NCI-H2107 treated with DMSO at 0.1 percent for 48 hours (cell line): ENCODE measurements around the gene C19orf67.

Source experiments
- DNase-seq: peaks from one replicate; lab custom pipeline; 2025; ENCODE audit not compliant: unreplicated experiment; lab: John Stamatoyannopoulos, UW

The C19orf67 gene

DNA sequence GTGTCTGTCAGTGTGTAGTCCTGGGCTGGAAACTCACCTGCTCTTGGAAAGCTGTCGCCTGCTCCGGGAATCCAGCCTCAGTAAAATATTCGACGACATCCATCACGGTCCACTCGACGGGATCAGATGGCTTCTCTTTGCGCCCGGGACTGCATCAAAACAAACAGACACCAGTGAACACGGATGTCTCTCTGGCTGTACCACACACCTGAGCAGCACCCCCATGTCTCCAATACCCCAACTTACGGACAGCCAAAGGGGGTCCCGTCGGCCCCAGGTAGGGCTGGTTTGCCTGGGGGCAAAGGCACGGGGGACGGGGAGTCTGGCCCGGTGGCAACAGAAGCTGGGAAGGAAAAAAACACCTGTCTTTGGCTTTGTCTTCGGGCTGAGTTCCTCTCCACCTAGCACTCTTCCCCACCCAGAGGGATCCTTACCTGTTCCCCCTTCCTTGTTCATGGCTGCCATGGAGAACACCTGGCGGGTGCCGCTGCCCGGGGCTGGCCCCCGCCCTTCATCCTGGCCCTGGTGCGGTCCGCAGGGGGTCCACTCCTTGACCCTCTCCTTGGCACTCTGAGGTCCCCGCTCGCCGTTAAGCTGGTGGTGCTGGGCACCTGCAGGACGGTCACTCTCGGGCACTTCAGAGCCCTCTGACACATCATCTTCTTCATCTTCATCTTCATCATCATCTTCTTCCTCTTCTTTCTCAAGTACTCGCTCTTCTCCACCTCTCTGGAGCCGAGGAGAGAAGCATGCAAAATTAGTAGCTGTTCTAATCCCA is 3.2 kb upstream of the C19orf67 start:
- no peak for DNase-seq

DNA sequence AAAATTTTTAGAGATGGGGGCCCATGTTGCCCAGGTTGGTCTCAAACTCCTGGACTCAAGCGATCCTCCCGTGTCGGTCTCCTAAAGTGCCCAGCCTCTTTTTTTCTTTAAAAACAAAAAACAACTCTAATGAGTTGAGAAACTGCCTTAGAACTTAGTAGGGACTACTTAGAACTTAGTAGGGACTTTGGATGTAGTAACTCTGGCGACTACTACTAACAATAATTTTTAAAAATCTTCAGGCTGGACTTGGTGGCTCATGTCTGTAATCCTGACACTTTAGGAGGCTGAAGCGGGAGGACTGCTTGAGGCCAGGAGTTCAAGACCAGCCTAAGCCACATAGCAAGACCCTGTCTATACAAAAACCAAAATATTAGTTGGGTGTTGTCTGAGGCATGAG is 515 bp upstream of the C19orf67 start:
- no peak for DNase-seq

DNA sequence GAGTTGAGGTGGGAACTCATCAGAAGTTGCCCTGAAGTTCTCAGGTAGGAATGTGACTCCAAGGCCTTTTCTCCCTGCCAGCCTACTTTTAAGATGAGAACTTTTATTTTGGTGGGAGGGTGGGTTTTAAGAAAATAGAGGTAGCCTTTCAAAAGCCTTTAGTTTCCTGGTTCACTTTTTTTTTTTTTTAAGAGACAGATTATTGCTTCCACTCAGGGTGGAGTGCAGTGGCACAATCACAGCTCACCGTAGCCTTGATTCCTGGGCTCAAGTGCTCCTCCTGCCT is 3.0 kb downstream of the C19orf67 start:
- no peak for DNase-seq

DNA sequence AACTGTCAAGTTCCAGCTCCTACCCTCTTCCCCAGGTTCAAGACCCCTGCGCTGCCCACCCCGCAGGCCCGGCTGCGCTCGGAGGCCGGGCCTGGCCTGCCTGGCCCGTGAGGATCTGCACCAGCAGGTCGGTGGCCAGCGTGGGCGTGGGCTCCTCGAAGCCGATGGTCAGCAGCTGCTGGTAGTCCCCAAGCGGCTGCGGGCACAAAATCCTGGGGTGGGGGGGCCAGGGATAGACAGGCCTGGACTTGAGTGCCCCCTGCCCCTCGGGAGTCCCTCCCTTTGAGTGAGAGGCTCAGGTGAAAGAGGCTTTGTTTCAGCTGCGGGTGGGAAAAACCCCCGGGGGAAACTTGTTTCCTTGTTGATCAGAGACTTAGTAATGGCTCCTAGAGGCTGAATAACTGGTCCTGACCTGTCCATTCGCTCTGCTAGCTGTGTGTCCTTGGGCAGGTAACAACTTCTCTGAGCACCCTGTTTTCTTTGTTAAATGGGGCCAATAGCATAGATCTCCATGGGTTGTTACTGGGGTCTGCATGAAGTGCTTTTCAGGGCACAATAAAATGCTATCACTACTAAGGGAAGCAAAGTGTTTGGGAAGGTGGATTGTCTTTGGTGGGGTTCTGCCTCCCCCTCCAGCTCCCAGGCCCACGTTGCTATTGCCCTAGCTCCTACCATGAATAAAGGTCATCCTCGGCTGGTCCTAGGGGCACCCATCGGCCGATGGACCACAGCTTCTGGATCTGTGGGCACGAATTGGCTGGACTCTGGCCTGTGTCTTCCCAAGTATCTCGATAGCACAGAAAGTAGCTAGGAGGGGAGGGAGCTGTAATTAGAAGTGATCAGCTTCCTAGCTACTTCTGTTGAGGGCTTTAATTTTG is 3.5 kb downstream of the C19orf67 start:
- no peak for DNase-seq

DNA sequence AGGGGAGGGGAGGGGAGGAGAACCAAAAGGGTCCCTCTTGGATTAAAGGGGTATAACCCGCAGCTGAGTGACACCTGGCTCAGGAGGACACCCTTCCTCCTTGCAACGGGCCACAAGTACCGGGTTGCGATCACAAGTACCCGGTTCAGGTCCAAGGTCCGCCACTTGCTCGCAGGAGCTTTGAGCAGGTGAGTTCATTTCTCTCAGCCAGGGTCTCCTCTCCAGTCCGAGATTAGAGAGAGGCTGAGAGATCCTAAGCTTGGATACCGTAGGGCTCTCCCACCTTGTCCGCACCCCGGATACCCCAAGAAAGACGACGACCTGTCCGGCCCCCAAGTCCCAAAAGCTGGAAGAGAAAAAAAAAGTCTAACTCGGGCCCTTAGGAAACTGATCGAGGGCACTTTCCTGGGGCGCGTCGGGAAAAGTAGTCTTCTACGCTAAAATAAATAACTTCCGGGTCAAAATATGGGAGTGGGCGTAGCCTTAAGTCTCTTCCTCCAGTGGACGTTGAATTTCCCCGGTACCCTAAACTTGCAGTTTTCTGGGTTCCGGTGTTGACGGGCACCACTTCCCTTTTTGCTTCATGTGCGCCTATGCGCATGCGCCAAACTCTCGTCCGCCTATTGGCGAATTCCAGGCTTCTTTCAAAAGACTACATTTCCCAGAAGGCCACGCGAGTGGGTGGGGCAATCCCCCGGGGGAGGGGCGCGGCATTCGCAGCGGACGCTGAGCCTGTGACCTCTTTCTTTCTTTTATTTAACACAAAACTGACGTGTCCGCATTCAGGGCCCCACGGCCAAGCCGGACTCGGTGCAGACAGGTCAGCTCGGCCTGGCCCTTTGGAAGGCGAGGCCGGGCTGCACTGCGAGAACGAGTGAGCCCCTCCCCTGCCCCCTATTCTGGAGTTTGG is 4.4 kb downstream of the C19orf67 start:
- DNase-seq: peak; percentile 96

DNA sequence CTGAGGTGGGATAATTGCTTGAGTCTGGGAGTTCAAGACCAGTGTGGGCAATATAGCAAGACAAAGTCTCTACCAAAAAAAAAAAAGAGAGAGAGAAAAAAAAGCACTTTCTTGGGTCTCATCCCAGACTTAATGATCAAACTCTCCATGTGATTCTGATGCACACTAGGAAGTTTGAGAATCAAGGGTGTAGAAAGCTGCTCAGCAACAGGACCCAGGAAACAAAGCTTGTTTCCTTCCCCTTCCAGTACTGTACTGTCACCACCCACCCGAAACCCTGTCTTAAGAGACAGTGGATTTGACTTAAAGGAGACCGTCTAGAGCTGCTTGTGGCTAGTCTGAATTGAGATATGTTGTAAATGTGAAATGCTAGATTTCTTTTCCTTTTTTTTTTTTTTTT is 7.2 kb downstream of the C19orf67 start:
- no peak for DNase-seq

DNA sequence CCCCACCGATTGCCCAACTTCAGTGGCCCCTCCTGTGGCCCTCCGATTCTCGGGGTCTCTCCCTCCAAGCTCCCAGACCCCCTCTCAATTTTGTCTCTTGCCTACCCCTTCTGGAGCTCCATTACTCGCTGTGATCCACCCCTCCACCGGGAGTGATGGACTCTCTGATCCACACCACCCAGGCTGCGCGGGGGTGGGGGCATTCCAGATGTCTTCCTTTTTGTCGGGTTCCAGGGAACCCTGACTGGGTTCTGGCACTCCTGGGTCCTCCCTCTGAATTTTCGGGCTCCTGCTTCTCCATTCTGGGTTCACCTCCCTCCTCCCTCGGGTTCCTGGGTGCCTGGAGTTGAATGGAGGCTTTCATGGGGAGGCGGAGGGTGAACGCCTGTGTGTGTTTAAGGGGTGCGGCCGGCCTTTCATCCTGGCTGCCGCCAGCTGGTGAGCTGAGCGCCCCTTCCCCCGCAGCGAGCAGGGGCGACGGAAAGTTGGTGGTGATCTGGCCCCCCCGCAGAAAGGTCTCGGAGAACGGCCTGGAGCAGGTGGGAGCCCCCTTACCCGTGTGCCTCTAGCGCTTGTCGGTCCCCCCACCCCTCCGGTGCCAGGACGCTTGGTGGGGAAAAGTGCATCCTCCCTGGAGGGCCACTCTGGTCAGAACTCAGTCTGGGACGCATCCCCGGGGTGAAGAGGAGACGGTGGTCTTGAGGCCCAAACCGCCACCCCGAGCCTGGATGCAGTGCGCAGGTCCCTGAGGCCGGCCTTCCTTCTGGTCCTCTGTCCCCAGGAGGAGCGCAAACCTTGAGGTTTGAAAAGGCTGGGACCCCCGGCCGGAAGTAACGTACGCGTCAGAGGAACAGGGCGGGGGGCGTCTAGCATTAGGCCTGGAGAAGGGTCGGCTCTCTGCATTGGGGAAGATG is 11.4 kb downstream of the C19orf67 start:
- no peak for DNase-seq

DNA sequence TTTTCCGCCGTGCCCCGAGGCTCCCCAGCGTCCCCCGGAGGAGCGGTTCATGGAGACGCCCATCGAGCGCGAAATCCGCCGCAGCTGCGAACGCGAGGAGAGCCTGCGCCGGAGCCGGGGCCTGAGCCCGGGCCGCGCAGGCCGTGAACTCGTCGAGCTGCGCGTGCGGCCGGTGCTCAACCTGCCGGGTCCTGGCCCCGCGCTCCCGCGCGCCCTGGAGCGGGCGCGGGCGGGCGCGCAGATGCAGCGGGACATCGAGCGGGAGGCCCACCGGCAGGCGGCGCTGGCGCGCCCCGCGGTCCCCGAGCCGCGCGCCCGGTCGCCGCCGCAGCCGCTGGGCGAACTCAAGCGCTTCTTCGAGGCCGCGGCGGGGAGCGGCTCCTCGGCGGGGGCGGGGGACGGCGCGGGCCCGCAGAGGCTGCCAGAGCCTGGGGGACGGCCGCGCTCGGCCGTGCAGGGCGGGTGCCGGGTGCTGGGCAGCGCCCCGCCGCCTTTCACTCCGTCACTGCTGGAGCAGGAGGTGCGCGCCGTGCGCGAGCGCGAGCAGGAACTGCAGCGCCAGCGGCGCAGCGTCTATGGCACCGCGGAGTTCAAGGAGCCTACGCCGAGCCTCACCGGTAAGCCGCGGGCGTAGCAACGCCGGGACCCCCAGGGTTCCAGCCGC is 12.2 kb downstream of the C19orf67 start:
- no peak for DNase-seq

DNA sequence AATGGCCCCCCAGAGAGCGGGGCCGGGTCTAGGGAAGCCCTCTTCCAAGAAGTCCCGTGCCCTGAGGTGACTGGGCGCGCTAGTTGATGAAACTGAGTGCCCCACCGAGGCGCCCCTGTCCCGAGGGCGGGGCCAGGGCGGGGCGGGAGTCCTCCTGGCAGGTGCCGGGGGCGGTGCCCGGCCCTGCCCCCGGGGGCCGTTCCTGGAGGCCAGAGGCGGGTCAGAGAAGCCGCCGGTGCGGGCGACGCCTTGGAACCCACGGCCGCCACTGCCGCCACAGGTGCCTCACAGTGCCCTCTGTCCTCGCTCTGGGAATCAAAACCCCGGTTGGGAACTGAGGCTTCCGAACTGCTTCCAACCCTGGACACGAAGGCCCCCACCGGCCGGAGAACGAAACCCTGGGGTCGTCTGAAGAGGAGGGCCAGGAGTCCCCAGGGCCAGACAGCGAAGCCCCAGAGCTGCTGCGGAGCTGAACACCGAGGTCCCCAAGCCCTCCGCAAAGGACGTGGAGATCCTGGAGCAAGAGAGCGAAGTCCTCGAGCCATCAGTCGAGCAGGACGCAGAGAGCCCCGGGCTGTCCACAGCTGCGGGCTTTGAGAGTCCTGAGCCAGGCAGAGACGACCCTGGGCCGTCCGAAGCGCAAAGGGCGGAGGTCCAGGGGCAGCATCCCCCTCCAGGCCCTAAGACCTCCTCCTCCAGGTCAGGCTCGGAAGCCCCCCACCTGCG is 12.9 kb downstream of the C19orf67 start, which contains the start of gene MISP3:
Gene MISP3 (plus strand): TSS at position 252 of the 726 bp plus-strand sequence. CDS start 524 bp downstream, outside the sequence.
- DNase-seq: no peak

DNA sequence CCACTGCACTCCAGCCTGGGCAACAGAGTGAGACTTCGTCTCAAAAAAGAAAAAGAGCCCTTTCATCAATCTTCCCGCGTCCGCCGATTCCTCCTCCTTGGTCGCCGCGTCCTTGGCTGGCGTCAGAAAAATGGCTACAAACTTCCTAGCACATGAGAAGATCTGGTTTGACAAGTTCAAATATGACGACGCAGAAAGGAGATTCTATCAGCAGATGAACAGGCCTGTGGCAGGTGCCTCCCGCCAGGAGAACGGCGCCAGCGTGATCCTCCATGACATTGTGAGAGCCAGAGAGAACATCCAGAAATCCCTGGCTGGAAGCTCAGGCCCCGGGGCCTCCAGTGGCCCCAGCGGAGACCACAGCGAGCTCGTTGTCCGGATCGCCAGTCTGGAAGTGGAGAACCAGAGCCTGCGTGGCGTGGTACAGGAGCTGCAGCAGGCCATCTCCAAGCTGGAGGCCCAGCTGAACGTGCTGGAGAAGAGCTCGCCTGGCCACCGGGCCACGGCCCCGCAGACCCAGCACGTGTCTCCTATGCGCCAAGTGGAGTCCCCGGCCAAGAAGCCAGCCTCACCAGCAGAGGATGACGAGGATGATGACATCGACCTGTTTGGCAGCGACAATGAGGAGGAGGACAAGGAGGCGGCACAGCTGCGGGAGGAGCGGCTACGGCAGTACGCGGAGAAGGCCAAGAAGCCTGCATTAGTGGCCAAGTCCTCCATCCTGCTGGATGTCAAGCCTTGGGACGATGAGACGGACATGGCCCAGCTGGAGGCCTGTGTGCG is 15.1 kb downstream of the C19orf67 start:
- DNase-seq: no peak

DNA sequence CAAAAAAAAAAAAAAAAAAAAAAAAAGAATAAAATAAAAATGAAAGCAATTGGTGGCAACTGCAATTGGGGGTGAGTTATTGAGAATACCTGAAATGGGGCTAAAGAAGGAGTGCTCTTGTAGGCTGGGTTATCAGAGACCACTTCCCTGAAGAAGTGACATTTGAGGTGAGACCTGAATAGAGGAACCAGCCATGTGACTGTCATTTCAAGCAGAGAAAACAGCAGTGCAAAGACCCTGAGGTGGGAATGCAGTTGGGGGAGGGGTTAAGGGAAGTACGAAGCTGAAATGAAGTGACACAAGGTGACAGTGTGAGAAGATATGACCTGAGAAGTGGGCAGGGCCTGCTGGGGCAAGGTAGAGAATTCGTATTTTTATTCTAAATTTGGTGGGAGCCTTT is 19.4 kb downstream of the C19orf67 start:
- DNase-seq: no peak

DNA sequence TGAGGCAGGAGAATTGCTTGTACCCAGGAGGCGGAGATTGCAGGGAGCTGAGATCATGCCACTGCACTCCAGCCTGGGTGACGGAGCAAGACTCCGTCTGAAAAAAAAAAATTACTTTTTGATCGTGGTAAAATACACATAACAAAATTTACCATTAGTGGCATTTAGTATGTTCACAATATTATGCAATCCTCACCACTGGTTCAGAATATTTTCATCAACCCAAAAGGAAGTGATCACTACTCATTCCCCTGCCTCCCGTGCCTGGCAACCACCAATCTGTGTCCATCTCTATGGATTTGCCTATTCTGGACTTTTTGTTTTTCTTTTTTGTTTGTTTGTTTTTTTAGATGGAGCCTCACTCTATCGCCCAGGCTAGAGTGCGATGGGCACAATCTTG is 22.5 kb downstream of the C19orf67 start:
- no peak for DNase-seq

DNA sequence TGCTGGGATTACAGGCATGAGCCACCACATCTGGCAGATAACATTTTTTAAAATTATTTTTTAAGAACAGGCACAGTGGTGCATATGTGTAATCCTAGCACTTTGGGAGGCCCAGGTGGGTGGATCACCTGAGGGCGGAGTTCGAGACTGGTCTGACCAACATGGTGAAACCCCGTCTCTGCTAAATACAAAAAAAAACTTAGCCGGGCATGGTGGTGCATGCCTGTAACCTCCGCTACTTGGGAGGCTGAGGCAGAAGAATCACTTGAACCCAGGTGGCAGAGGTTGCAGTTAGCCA is 23.1 kb downstream of the C19orf67 start:
- no peak for DNase-seq

DNA sequence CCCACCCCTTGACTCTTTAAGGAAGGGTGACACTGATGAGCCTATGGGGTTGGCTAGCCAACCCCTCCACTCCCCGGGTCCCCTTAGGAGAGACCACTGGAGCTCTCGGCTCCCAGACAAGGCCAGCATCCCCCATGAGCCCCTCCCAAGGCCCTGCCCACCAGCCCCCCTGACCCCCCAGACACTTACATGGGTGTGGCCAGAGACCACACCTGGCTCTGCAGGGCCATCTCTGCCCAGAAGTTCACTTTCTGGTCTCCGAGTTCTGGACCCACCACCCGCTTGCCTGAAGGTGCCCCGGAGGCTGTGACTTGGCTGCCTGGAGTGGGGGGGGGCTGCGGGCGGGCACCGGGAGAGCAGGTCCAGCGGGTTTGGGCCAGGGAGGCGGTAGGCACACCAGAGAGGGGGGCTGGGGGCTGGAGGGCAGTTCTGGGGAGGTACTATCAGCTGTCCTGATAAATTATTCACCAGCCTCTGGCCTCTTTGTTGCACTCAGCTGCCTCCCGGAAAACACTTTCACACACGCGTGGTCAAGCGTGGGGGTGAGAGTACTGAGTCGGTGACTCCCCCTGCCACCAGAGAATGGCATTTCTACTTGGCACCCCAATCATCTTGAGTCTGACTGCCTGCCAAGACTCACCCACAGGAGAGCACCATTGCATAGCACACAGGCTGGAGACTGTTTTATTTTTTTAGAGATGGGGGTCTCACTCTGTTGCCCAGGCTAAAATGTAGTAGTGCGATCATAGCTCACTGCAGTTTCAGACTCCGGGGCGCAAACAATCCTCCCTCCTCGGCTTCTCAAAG is 23.6 kb downstream of the C19orf67 start, which contains the start of gene PALM3:
Gene PALM3 (minus strand): TSS at position 326 of the 807 bp plus-strand sequence. CDS start 96 bp downstream, at position 230.
- DNase-seq: no peak

DNA sequence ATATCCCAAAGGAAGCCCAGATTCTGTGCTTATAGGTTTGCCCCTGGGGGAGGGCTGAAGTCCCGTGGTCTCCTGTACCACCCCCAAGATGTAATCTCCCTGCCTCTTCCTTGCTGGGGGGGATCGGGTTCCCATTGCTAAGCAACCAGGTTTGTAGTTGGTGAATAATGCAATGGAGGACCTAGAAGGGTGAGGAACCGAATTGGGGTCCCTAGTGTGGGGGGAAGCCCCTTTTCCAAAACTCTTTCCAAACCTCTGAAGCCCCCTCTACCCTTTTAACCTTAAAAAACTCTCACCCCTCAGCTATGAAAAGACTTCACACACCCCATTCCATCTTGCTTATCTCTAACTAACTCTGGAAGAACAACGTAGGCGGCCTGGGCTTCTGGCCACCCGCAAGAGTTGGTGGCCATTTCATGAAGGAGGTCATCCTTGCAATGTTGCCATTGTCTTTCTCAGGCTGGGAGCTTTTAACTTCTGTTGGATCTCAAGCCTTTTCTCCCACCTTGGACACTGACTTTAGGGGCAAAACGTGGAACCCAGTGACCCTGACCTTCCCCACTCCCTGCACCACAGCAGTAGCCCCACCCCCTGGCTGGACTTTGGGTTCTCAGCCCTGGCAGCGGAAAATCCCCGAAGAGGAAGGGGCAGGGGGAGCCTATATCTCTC is 24.4 kb downstream of the C19orf67 start:
- DNase-seq: no peak

DNA sequence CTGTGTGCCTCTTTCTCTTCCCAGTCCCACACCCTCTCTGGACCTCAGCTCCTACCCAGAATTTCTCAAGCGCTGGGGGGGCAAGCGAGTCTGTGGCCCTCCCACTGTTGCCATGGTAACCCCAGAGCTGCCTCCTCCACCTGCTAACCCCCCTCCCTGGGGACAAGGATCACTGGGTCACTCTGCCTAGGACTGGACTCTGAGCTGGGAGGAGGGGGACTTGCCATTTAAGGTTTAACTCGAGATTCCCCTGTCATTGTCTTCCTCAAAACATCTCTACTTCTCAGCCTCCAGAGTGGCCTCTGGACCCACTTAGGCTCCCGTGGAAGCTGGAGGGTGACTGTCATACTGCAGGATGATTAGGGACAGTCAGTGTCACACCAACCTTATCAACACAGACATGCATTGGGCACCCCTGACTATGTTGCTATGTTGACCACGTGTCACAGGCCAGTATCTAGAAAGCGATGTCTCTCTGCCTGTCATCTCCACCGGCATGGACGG is 25.9 kb downstream of the C19orf67 start:
- no peak for DNase-seq

DNA sequence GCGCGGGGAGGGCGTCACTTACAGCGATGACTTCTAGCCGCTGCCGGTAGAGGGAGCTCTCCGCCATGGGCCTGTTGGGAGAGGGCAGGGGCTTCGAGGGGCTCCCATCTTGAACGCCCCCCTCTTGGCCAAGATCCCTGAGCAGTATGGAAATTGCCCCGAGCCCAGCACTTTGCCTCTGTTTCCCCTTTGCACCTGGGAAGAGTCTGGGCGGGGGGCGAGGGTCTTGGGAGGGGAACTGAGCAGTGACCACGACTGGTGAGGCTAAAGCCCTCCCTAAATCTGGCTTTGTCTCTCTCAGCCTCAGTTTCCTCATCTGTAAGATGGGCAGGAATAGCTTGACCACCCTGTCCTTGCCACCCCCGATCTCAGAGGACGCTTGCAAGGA is 26.5 kb downstream of the C19orf67 start:
- DNase-seq: no peak
